GM19023 (cell line): Measurements from ENCODE around the gene MRAP2.
"Not testable (repeated sequence)": the region's sequence is repeated elsewhere in the genome, so short reads cannot be mapped to it uniquely, and the experiment has no call there.

Experiments used
- ATAC-seq: cut with Tn5 transposase; IDR thresholded peaks from one replicate; pipeline ENCODE4 v1.9.1; 2021; ENCODE audit warnings: mild to moderate bottlenecking, moderate library complexity; ENCODE audit not compliant: unreplicated experiment

Gene MRAP2

GRCh38 chr6:84027340-84028181 lies 6.0 kb upstream of the MRAP2 start:
- ATAC-seq: no peak

GRCh38 chr6:84028350-84028749 lies 5.2 kb upstream of the MRAP2 start:
- ATAC-seq: no peak

GRCh38 chr6:84032000-84032399 lies 1.6 kb upstream of the MRAP2 start:
- ATAC-seq: not testable (repeated sequence)

GRCh38 chr6:84035484-84035883 lies 1.9 kb downstream of the MRAP2 start:
- ATAC-seq: no peak

DNA sequence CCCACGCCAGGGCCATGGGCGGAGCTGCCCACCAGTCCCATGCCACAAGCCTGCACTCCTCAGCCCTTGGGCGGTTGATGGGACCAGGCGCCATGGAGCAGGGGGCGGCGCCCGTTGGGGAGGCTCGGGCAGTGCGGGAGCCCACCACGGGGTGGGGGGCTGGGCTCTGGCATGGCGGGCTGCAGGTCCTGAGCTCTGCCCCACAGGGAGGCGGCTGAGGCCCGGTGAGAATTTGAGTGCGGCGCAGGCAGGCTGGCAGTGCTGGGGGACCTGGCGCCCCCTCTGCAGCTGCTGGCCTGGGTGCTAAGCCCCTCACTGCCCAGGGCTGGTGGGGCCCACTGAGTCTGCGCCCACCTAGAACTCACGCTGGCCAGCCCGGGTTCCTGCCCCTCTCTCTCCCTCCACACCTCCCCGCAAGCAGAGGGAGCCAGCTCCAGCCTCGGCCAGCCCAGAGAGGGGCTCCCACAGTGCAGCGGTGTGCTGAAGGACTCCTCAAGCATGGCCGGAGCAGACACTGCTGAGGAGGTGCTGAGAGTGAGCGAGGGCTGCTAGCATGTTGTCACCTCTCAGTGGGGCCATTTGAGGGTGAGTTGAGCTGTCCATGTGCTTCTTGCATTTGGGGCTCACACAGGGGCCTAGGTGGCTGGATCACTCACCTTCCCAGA lies 4.0 kb downstream of the MRAP2 start:
- no peak for ATAC-seq

- ATAC-seq: no peak
These were observed 9.0 kb downstream of the MRAP2 start for GRCh38 chr6:84042603-84043002.

GRCh38 chr6:84043555-84043954 lies 10.0 kb downstream of the MRAP2 start:
- ATAC-seq: no peak

DNA sequence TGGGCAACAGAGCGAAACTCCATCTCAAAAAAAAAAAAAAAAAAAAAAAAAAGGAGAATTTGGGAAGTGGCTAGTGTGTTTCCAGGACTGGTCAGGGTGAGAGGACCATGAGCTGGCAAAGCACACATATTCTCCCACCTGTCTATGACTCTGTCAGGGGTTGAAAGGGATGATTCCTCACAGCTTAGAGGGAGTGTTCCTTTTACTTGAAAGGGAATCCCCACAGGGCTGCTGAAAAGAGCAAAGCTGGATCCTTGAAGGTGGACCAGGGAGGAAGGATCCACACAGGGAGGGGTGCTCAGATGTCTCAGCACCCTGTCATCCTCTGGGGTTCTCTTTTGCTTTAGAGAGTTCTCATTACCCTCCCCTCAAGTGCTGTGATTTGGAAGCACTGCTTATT lies 13.2 kb downstream of the MRAP2 start:
- no peak for ATAC-seq

DNA sequence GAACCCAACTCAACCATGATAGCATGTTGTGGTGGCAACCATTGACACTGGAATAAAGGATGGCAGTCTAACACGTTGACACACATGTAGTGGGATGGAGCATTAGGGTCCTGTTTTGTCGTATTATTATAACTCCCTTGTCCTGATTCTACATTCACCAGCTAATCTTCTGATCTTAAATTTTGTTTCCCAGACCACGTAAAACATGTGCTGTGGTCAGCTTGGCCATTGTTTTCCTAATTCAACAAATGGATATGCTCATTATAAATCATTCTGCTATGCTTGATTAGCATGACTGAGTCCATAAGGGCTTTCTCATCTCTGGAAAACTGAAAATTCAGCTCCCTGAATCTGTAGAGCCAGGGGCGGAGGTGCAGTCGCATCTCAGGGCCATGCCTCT lies 15.0 kb downstream of the MRAP2 start:
- ATAC-seq: no peak

DNA sequence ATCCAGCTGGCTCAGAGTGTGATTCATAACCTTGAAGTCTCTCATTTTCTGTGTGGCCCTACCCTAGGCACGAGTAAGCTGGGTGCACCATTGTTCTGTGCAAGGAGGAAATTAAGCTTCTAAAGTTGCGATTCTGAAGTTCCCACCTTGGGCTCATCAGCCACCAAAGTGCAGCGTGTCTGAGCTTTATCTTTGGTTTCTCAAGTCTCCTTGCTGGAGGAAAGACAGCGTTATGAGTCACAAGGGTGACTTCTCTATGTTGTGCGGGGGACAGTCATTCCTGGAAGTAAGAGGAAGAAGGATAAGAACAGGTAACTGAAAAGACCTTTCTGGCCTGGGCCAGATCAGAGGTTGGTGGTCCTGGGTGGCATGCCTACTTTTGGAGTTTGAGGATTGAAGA lies 16.8 kb downstream of the MRAP2 start:
- ATAC-seq: no peak

- ATAC-seq: no peak
These were observed 18.8 kb downstream of the MRAP2 start for GRCh38 chr6:84052204-84052882.

DNA sequence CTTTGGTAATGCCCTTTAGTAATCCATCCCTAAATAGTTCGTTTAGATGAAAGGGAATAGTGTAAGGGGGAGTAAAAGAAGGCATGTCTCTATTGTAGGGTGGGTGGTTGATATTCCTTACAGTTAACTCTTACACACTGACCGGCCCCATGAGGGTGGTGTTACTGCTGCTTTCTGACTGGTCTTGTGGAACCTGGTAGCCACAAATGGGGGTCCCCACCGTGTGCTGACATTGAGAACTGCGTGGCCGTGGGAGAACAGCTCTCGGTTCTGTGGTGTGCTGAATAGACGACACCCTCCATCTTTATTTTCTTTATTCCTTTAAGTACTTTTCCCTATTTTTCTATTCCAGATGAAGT lies 19.3 kb downstream of the MRAP2 start:
- ATAC-seq: no peak

GRCh38 chr6:84055647-84056046 lies 22.1 kb downstream of the MRAP2 start:
- ATAC-seq: no peak

DNA sequence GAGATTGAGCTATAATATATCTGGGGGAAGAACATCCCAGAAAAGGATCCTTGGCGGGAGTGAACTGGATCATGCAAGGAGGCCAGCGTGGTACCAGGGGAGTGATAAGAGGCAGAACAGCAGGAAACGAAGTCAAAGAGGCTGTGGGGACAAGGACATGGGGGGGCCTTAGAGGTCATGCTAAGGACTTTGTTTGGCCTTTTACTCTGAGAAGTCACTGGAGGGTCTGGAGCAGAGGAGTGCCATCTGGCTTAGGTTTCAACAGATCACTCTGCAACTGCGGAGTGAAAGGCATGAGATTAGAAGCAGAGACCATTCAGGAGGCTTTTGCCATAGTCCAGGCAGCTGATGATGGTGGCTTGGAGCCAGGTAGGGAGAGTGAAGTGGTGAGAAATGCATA lies 24.3 kb downstream of the MRAP2 start:
- no peak for ATAC-seq

DNA sequence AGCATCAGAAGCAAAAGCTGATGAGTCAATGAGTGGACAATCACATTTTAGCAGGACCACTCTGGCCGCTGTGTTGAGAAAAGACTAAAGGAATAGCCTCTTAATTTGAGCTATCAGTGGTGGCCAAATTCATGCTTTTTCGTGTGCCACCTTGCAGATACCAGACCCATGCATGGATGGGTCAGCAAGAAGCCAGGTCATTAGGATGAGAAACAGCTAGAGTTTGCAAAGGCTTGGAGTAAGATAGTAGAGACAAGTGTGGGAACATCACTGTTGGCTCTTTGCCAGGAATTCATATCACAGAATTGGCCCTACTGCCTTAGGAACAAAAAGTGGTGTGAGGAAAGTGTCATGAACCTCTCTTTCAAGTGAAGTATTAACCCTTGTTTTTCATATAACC lies 25.5 kb downstream of the MRAP2 start:
- no peak for ATAC-seq

DNA sequence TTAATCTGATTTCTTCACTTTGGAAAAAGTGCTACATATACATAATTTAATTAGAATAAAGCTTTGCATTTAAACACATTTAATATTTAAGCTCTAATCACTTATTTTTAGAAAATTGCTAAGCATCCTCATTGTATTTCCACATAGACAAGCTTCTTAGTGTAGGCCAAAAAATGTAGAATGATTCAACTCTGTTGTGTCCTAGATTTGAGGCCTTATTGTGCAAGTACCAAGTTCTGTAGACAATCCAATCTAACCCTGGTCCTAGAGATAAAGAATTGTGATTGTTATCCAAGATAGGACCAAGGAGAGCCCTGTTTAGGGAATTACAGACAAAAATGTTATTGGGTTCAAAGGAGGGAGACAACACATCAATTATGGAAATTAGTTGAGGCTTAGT lies 27.6 kb downstream of the MRAP2 start:
- no peak for ATAC-seq

DNA sequence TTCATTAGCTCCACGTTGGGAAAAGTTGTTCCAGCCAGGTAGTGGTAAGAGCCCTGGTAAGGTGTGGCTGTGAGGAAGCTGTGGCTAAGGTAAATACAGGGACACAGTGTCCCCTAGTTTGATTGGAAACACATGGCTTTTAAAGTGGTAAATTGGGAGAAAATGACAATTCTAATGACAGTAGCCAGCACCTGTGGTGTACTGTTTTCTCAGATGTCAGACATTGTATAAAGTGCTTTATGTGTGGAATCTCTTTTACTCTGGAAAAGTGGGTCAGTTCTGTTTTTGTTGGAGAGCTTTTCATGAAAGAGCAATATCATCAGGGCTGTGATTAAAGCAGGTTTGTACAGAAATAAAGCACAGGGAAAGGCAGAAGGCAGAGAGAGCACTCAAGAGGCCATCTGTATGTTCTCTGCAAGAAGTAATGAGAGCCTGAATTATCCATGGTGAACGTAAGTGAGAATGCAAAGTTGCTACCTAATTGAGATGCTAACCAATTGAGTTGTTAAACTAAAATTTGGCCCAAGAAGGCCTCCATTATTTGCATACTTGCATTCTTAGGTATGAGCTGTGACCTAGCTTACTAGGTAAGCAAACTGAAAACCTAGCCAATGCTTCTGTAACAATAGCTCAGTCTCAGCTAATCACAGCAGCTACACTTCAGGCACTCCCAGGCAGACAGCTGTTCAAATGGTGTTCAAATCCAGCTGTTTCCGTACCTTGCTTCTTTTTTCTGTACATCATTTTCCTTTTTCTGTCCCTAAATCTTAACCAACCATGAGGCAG lies 28.2 kb downstream of the MRAP2 start:
- no peak for ATAC-seq

GRCh38 chr6:84062519-84063154 lies 29.1 kb downstream of the MRAP2 start:
- ATAC-seq: no peak

DNA sequence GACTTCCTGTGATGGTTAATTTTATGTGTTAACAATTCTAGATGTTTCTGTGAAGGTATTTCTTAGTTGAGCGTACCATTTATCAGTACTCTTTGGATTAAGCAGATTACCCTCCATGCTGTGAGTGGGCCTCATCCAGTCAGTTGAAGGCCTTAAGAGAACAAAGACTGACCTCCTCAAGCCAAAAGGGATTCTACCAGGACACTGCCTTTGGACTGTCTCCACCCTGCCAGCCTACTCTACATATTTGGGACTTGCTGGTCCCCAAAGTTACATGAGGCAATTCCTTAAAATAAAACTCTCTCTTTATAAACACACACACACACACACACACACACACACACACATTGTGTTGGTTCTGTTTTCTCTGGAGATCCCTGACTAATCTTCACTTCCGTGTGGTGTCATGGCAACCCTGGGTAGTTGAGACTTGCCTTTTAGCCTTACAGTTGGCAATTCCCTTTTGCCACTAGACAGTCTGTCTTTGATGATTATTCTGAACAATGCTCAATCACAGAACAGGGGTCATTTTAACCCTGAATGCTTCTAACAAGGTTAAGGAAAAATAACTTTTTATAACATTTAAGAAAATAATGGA lies 32.2 kb downstream of the MRAP2 start:
- no peak for ATAC-seq

DNA sequence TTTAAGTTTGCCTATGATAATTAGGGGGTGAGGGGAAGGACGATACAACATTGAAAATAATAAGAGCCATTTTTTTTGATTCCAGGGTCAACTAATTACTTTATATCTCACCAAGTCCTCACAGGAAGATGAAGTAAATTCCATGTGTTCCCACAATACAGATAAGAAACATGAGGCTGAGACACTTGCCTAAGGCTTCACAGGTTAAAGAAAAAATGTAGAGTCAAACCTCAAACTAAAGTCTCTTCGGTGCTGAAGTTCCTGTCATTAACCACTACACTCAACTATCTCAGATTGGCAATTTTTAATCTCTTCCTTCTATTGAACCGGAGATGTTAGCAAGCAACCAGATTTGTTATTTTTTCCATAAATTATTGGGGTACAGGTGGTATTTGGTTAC lies 33.0 kb downstream of the MRAP2 start:
- no peak for ATAC-seq
